K562 (cell line): ENCODE measurements around the gene TFPT. TPM values are rescaled to one million over a fixed set of nuclear protein-coding genes. Genes with fewer than 3 reads are reported as not detected.

Experiments used
- ATAC-seq: fragments of 200-7000 bp; cut with Tn5 transposase; 3 replicates; pipeline ENCODE4 v1.9.1; 2020; ENCODE audit warnings: moderate library complexity
- BruUV-seq: library from RNA; stranded (reverse); fragments of 400-500 nt; replicated peaks from 2 replicates; lab custom pipeline; 2021; lab: Mats Ljungman, UMichigan
- CTCF ChIA-PET: fragments of 300-600 bp; formaldehyde crosslinking; extraction: SDS; loops from one replicate; lab custom pipeline; 2021; ENCODE audit warnings: low intra/inter-chr PET ratio; lab: Yijun Ruan, JAX
- POLR2A ChIA-PET: fragments of 300-600, 350-650 bp; sonication (Branson Sonifier 250); formaldehyde crosslinking; extraction: SDS; loops from one replicate; lab custom pipeline; 2021; ENCODE audit warnings: antibody characterized with exemption, inconsistent platforms; lab: Yijun Ruan, JAX
- DNase-seq, 4 experiments: peaks; one replicate each; pipeline versions ENCODE4 v3.0.0 to v3.0.0-alpha.2; 2011 to 2018; ENCODE audit warnings: low spot score in 3 of 4, mixed read lengths in 3 of 4; ENCODE audit errors: extremely low read depth in 1 of 4
- FAIRE-seq: peaks from 2 replicates; lab custom pipeline; 2011; peaks lifted over from hg19 to GRCh38; lab: Jason Lieb, UNC
- H2AFZ ChIP-seq: 2 replicates; pipeline ENCODE4 v1.6.0; 2011; ENCODE audit warnings: low read depth, low read length, control low read depth, inconsistent platforms
- H3K27ac ChIP-seq: fragments of 200-600 bp; 3 replicates; pipeline ENCODE4 v1.8.0; 2011; ENCODE audit warnings: low read depth, mild to moderate bottlenecking, control low read depth, inconsistent platforms, low read length, moderate library complexity, mixed read lengths; ENCODE audit errors: extremely low read depth
- H3K27me3 ChIP-seq, 2 experiments: fragments of 300-600 bp in 1 of 2; 2 replicates in 1 of 2; 3 replicates in 1 of 2; pipeline versions ENCODE4 v1.6.0 to v1.8.0; 2011; ENCODE audit warnings: inconsistent platforms in 2 of 2, low read length in 2 of 2, mild to moderate bottlenecking in 1 of 2, mixed read lengths in 1 of 2, moderate library complexity in 1 of 2; ENCODE audit not compliant: control insufficient read depth in 2 of 2, insufficient read depth in 2 of 2
- H3K36me3 ChIP-seq: fragments of 300-600 bp; 3 replicates; pipeline ENCODE4 v1.8.0; 2011; ENCODE audit warnings: mild to moderate bottlenecking, low read length, inconsistent platforms; ENCODE audit not compliant: control insufficient read depth, insufficient read depth
- H3K4me1 ChIP-seq, 2 experiments: fragments of 200-600 bp in 1 of 2; replicated peaks in 1 of 2; 2 replicates in 1 of 2; 3 replicates in 1 of 2; pipeline versions ENCODE4 v1.5.1 to v1.8.0; 2011; ENCODE audit warnings: inconsistent platforms in 2 of 2, low read length in 2 of 2, mild to moderate bottlenecking in 1 of 2, mixed read lengths in 1 of 2, moderate library complexity in 1 of 2; ENCODE audit not compliant: control insufficient read depth in 2 of 2, insufficient read depth in 2 of 2
- H3K4me2 ChIP-seq: 2 replicates; pipeline ENCODE4 v1.6.1; 2011; ENCODE audit warnings: low read length, control low read depth, inconsistent platforms, mixed read lengths; ENCODE audit not compliant: insufficient read depth
- H3K4me3 ChIP-seq: fragments of 200-600 bp; sonication (generic), shearing (Covaris generic); 2 replicates; pipeline ENCODE4 v1.5.1; 2016; ENCODE audit warnings: control low read depth, inconsistent platforms
- H3K79me2 ChIP-seq: fragments of 200-600 bp; 3 replicates; pipeline ENCODE4 v1.8.0; 2011; ENCODE audit warnings: low read length, inconsistent platforms; ENCODE audit not compliant: control insufficient read depth, insufficient read depth
- H3K9ac ChIP-seq, 2 experiments: 2 replicates each; pipeline versions ENCODE4 v1.6.0 to v1.6.1; 2011; ENCODE audit warnings: low read depth in 2 of 2, low read length in 2 of 2, control low read depth in 1 of 2, inconsistent platforms in 1 of 2, mild to moderate bottlenecking in 1 of 2, mixed read lengths in 1 of 2; ENCODE audit not compliant: insufficient read depth in 1 of 2
- H3K9me1 ChIP-seq: one replicate; pipeline ENCODE4 v1.6.0; 2011; ENCODE audit warnings: inconsistent platforms, mild to moderate bottlenecking, low read length, moderate library complexity; ENCODE audit not compliant: control insufficient read depth, insufficient read depth
- H3K9me3 ChIP-seq: replicated peaks from 2 replicates; pipeline ENCODE4 v1.5.1; 2011; ENCODE audit warnings: low read depth, low read length, inconsistent platforms; ENCODE audit not compliant: control insufficient read depth, insufficient read depth
- H4K20me1 ChIP-seq: replicated peaks from 2 replicates; pipeline ENCODE4 v1.6.1; 2011; ENCODE audit warnings: low read length, inconsistent platforms, mixed read lengths; ENCODE audit not compliant: control insufficient read depth, insufficient read depth
- HIVEP1 ChIP-seq: fragments of 250-450 bp; sonication (Bioruptor Pico); IDR thresholded peaks from 2 replicates; pipeline ENCODE4 v1.4.0; 2020; ENCODE audit warnings: mild to moderate bottlenecking
- POLR2G ChIP-seq: fragments of 200-400 bp; formaldehyde crosslinking; IDR thresholded peaks from 2 replicates; pipeline ENCODE4 v1.6.1; 2017; ENCODE audit warnings: low read depth, mild to moderate bottlenecking, antibody characterized with exemption, low read length, moderate library complexity
- RBFOX2 ChIP-seq: fragments of 200-400 bp; formaldehyde crosslinking; IDR thresholded peaks from 2 replicates; pipeline ENCODE4 v1.6.1; 2017; ENCODE audit warnings: low read depth, mild to moderate bottlenecking, low read length, moderate library complexity
- ZBTB33 ChIP-seq: sonication (generic); formaldehyde crosslinking; IDR thresholded peaks from 2 replicates; pipeline ENCODE4 v1.8.1; 2023; ENCODE audit warnings: mild to moderate bottlenecking, missing genetic modification reagents
- ZNF408 ChIP-seq: fragments of 250-450 bp; sonication (Bioruptor Pico); IDR thresholded peaks from 2 replicates; pipeline ENCODE4 v1.4.0; 2020; ENCODE audit warnings: low read depth, mild to moderate bottlenecking, moderate library complexity
- WGBS: fragments of 100-300 bp; shearing (Covaris generic); methylation state at CpG from one replicate; pipeline ENCODE4 v1.1.6; 2016; ENCODE audit warnings: low coverage, mixed read lengths; ENCODE audit not compliant: insufficient coverage; ENCODE audit errors: missing lambda C conversion rate; 5-methylcytosine and 5-hydroxymethylcytosine counted together
- in situ Hi-C: fragments of 300-500 bp; cut with MboI; formaldehyde crosslinking; loops from 4 replicates; pipeline ENCODE4 v1.15.0; 2018; ENCODE audit warnings: inconsistent platforms, mixed read lengths
- intact Hi-C: fragments of 100-400 bp; cut with micrococcal nuclease; formaldehyde crosslinking; loops from 2 replicates; pipeline ENCODE4 v1.14.2; 2022
- polyA plus RNA-seq, 8 experiments: library from polyadenylated mRNA; depleted of rRNA in 4 of 8; stranded (reverse) in 5 of 8; unstranded in 3 of 8; fragments of >200 nt; fragmentation: Nextera tagmentation in 2 of 8; fragmentation: Illumina TruSeq in 1 of 8; extraction: Ambion mirVana in 2 of 8; extraction: Trizol in 1 of 8; gene quantifications; 2 replicates each; pipeline versions ENCODE4 v1.2.1 to v1.2.3, GENCODE V29; 2011 to 2014; ENCODE audit warnings: inconsistent platforms in 1 of 8, missing spikeins in 1 of 8
- total RNA-seq, 7 experiments: library from RNA; depleted of rRNA in 6 of 7; stranded (reverse); fragments of >200 nt in 6 of 7; fragmentation: Illumina TruSeq in 2 of 7; extraction: Trizol in 2 of 7; gene quantifications; 2 replicates each; pipeline versions ENCODE4 v1.2.1 to v1.2.3, GENCODE V29; 2011 to 2021; ENCODE audit warnings: low replicate concordance in 1 of 7
- TF ChIP-seq, protein P1 (sequence below): fragments of 450-650 bp; IDR thresholded peaks from 2 replicates; pipeline ENCODE4 v1.6.1; 2016; ENCODE audit warnings: low read depth

Gene TFPT
- total and polyA plus RNA-seq, 9 of the 15 experiments (the other 6 are each of a cell fraction or from before 2014, with no cell fraction given) = 0.72 to 16.4 (median 9.2) TPM

DNA sequence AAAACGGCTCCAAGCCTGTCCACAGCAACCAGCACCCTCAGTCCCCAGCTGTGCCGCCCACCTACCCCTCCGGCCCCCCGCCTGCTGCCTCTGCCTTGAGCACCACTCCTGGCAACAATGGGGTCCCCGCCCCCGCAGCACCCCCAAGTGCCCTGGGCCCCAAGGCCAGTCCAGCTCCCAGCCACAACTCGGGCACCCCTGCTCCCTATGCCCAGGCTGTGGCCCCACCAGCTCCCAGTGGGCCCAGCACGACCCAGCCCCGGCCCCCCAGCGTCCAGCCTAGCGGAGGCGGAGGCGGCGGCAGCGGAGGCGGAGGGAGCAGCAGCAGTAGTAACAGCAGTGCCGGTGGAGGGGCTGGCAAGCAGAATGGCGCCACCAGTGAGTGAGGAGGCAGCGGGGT, 32.7 kb upstream of the TFPT start:
- CTCF ChIA-PET = no interaction called here
- Histone ChIP-seq H3K4me3 (no peak overlapping the region), H3K27me3 (no peaks in the 10 kb centered on the region), H3K4me1 (peaks cover 0 to 10% of the 10 kb centered on the region in 2 experiments; a peak in 1 of 5 replicates), H3K9ac (no peak overlapping the region), H3K27ac (no peak overlapping the region), H4K20me1 (no peaks in the 10 kb centered on the region), H3K79me2 (no peaks in the 10 kb centered on the region), H3K9me1 (no peaks in the 10 kb centered on the region), H3K4me2 (no peak overlapping the region), H3K36me3 (peaks cover 96% of the 10 kb centered on the region; the same call in 2 of the 3 replicates), H3K9me3 (no peaks in the 10 kb centered on the region), H2AFZ (no peak overlapping the region)
- intact Hi-C loops = no loop called here
- POLR2A ChIA-PET = interaction anchor here (1.2 to 4.1 kb wide), 3 partner anchors 10 to 11 kb away, joined by 3 to 29 read pairs (median 5); partner anchors contain the start of genes CNOT3 and LENG1
- 90% methylated on average over 10 of the region's 19 CpGs for WGBS
- BruUV-seq = no TSS peak
- ATAC-seq = no peak
- no peak for FAIRE-seq
- peak; percentile 18; the same call in 1 of the 2 replicates for TF ChIP-seq RBFOX2
- TF ChIP-seq ZNF408 (CRISPR knock-in tag) = no peak
- no peak for TF ChIP-seq HIVEP1 (CRISPR knock-in tag)
- TF ChIP-seq, protein P1, sequence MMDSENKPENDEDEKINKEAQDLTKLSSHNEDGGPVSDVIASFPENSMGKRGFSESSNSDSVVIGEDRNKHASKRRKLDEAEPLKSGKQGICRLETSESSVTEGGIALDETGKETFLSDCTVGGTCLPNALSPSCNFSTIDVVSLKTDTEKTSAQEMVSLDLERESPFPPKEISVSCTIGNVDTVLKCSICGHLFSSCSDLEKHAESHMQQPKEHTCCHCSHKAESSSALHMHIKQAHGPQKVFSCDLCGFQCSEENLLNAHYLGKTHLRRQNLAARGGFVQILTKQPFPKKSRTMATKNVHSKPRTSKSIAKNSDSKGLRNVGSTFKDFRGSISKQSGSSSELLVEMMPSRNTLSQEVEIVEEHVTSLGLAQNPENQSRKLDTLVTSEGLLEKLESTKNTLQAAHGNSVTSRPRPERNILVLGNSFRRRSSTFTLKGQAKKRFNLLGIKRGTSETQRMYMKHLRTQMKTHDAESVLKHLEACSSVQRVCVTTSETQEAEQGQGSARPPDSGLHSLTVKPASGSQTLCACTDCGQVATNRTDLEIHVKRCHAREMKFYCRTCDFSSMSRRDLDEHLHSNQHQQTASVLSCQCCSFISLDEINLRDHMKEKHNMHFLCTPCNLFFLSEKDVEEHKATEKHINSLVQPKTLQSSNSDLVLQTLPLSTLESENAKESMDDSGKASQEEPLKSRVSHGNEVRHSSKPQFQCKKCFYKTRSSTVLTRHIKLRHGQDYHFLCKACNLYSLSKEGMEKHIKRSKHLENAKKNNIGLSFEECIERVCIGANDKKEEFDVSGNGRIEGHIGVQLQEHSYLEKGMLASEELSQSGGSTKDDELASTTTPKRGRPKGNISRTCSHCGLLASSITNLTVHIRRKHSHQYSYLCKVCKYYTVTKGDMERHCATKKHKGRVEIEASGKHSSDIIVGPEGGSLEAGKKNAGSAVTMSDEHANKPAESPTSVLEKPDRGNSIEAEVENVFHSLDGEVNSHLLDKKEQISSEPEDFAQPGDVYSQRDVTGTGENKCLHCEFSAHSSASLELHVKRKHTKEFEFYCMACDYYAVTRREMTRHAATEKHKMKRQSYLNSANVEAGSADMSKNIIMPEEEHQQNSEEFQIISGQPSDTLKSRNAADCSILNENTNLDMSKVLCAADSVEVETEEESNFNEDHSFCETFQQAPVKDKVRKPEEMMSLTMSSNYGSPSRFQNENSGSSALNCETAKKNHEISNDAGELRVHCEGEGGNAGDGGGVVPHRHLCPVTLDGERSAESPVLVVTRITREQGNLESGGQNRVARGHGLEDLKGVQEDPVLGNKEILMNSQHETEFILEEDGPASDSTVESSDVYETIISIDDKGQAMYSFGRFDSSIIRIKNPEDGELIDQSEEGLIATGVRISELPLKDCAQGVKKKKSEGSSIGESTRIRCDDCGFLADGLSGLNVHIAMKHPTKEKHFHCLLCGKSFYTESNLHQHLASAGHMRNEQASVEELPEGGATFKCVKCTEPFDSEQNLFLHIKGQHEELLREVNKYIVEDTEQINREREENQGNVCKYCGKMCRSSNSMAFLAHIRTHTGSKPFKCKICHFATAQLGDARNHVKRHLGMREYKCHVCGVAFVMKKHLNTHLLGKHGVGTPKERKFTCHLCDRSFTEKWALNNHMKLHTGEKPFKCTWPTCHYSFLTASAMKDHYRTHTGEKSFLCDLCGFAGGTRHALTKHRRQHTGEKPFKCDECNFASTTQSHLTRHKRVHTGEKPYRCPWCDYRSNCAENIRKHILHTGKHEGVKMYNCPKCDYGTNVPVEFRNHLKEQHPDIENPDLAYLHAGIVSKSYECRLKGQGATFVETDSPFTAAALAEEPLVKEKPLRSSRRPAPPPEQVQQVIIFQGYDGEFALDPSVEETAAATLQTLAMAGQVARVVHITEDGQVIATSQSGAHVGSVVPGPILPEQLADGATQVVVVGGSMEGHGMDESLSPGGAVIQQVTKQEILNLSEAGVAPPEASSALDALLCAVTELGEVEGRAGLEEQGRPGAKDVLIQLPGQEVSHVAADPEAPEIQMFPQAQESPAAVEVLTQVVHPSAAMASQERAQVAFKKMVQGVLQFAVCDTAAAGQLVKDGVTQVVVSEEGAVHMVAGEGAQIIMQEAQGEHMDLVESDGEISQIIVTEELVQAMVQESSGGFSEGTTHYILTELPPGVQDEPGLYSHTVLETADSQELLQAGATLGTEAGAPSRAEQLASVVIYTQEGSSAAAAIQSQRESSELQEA = no peak
- TF ChIP-seq POLR2G = peak; percentile 46
- TF ChIP-seq ZBTB33 = peak; percentile 31; the same call in 1 of the 2 replicates
- in situ Hi-C loops = no loop called here
- DNase-seq = no peak
